ENCODE measurements around the gene RAB3IL1.

The RAB3IL1 gene

GRCh38 chr11:61905801-61906521 lies 11.4 kb downstream of the RAB3IL1 start:
- no peak for DNase-seq (ENCODE audit: low read depth in 3 of 3, low spot score in 1 of 3)

GRCh38 chr11:61905067-61905696 lies 12.2 kb downstream of the RAB3IL1 start:
- no peak for DNase-seq (ENCODE audit: low read depth in 3 of 3, low spot score in 1 of 3)

DNA sequence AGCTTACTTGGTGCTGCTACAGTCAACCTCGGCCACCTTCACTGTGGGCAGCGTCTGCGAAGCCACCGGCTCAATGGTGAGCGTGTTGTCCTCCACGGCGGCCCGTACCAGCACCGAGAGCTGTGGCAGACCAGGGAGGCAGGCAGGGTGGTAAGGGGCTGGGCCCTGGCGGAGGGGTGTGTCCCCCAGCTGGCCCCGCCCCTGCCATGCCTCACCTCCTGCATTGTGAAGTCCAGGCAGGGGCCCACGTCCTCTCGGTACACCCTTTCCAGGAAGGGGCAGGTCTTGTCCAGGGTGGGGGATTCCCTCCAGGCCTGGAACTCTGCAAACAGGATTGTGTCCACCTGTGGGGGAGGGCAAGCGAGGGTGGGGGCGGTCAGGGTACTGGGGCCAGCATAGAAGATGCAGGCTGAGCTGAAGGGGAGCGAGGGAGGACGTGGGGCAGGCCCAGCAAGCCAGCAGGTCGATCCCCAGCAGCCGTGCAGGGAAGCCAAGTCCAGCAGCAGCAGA lies 12.8 kb downstream of the RAB3IL1 start:
- DNase-seq (ENCODE audit: low read depth in 3 of 3, low spot score in 1 of 3), result no peak

GRCh38 chr11:61903845-61904244 lies 13.5 kb downstream of the RAB3IL1 start:
- no peak for DNase-seq (ENCODE audit: low read depth in 3 of 3, low spot score in 1 of 3)

DNA sequence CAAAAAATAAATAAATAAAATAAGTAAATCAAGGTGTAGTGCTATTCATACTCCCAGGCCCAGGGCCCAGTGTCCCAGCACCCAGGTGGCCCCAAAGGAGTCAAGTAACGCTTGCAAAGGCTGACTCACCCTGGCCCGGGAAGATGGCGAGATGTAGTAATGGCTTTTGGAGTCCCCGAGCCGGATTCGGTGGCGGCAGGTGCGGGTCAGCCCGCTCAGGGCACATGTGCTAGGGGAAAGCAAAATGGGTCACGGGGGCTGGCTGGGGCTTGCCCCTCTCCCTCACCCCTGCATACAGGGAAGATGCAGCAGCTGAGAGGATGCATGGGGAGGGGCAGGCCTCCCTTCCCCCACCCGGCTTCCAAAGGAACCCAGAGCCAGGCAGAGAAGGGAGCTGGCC lies 15.1 kb downstream of the RAB3IL1 start:
- DNase-seq (ENCODE audit: low read depth in 3 of 3, low spot score in 1 of 3), result no peak

- DNase-seq (ENCODE audit: low read depth in 3 of 3, low spot score in 1 of 3), result no peak
Observed at GRCh38 chr11:61901397-61901796, 16.0 kb downstream of the RAB3IL1 start.

GRCh38 chr11:61900251-61900650 lies 17.1 kb downstream of the RAB3IL1 start:
- DNase-seq (ENCODE audit: low read depth in 3 of 3, low spot score in 1 of 3), result no peak

GRCh38 chr11:61899146-61899841 lies 18.1 kb downstream of the RAB3IL1 start:
- DNase-seq (ENCODE audit: low read depth in 3 of 3, low spot score in 1 of 3), result peak; percentile 77 to 96 (median 89)

GRCh38 chr11:61898247-61898582 lies 19.2 kb downstream of the RAB3IL1 start:
- no peak for DNase-seq (ENCODE audit: low read depth in 3 of 3, low spot score in 1 of 3)

GRCh38 chr11:61897387-61898246 lies 19.7 kb downstream of the RAB3IL1 start:
- peak in 2 of 3 donors; percentile 59 to 73 for DNase-seq (ENCODE audit: low read depth in 3 of 3, low spot score in 1 of 3)

GRCh38 chr11:61896665-61897386 lies 20.5 kb downstream of the RAB3IL1 start:
- no peak for DNase-seq (ENCODE audit: low read depth in 3 of 3, low spot score in 1 of 3)

- DNase-seq (ENCODE audit: low read depth in 3 of 3, low spot score in 1 of 3), result no peak
Observed at GRCh38 chr11:61895718-61896059, 21.7 kb downstream of the RAB3IL1 start.

DNA sequence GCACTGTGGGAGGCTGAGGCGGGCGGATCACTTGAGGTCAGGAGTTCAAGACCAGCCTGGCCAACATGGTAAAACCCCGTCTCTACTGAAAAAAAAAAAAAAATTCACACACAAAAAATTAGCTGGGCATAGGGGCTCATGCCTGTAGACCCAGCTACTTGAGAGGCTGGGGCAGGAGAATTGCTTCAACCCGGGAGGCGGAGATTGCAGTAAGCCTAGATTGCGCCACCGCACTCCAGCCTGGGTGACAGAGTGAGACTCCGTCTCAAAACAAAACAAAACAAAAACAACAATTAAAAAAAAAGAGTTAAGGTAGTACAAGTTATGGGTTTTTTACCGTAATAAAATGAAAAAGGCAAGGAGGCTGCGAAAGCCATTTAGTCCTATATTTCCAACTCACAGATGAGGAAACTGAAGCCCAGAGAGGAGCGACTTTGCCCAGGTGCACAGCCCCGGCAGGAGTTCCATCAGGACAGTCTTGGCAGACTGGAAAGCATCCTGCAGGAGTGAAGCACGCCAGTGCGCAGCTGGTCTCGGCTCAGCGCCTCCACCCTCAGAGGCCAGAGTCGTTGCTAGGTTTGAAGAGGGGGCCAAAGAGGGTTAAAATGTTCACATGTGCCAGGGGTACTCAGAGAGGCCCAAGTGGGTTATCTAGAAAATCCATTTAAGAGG lies 22.2 kb downstream of the RAB3IL1 start:
- DNase-seq (ENCODE audit: low read depth in 3 of 3, low spot score in 1 of 3), result no peak

DNA sequence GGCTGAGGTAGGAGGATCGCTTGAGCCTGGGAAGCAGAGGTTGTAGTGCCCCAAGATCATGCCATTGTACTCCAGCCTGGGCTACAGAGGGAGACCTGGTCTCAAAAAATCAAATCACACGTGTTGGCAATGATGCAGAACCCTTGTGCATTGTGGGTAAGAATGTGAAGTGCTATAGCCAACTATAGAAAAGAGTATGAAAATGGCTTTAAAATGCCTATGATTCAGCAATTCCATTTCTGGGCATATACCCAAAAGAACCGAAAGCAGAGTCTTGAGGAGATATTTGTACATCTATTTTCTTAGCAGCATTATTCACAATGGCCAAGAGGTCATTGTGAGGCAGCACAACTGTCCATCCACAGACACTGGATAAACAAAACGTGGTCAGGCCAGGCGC lies 23.4 kb downstream of the RAB3IL1 start:
- no peak for DNase-seq (ENCODE audit: low read depth in 3 of 3, low spot score in 1 of 3)

DNA sequence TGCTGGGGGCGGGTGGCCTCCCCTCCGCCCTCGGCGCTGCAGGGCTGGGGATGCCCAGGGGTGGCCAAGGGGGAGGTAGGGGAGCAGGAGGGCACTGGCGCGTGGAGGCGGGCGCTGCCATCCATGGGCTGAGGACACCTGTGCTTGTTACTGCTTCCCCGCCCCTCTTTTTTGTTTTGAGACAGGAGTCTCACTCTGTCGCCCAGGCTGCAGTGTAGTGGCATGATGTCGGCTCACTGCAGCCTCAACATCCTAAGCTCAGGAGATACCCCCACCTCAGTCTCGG lies 25.3 kb downstream of the RAB3IL1 start:
- no peak for DNase-seq (ENCODE audit: low read depth in 3 of 3, low spot score in 1 of 3)

- peak in 1 of 3 donors; percentile 31 for DNase-seq (ENCODE audit: low read depth in 3 of 3, low spot score in 1 of 3)
Observed at GRCh38 chr11:61891331-61892084, 25.9 kb downstream of the RAB3IL1 start, which contains the start of gene FADS3. FADS3 (minus strand) TSS chr11:61891545; CDS start chr11:61891381, 164 bp downstream.

- no peak for DNase-seq (ENCODE audit: low read depth in 3 of 3, low spot score in 1 of 3)
Observed at GRCh38 chr11:61890529-61891330, 26.6 kb downstream of the RAB3IL1 start.

- no peak for DNase-seq (ENCODE audit: low read depth in 3 of 3, low spot score in 1 of 3)
Observed at GRCh38 chr11:61889831-61890230, 27.5 kb downstream of the RAB3IL1 start.

DNA sequence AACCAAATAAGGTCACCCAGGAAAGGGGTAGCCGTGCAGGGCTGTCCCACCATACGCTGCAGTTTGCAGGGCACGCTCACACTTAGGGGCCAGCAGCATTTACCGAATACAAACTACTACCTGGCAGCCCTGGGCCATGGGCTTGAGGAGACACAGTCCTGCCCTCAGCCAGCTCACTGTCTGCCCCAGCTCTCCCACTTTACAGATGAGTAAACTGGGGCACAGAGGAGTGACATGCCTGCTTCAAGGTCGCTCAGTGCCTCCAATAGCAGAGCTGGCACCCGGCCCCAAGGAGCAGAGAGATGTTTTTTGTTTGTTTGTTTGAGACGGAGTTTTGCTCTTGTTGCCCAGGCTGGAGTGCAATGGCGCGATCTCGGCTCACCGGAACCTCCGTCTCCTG lies 28.8 kb downstream of the RAB3IL1 start:
- no peak for DNase-seq (ENCODE audit: low read depth in 3 of 3, low spot score in 1 of 3)
